GM12878 (cell line): ENCODE data around the gene GPR155. TPM values are rescaled to one million over a fixed set of nuclear protein-coding genes. Genes with fewer than 3 reads are reported as not detected.

Experiments
- ATAC-seq: fragments of 200-7000 bp; cut with Tn5 transposase; 3 replicates; pipeline ENCODE4 v1.9.1; 2020; ENCODE audit warnings: mild to moderate bottlenecking, moderate library complexity
- BruUV-seq: library from RNA; stranded (reverse); fragments of 400-500 nt; replicated peaks from 2 replicates; lab custom pipeline; 2021; lab: Mats Ljungman, UMichigan
- CTCF ChIA-PET: fragments of 300-600 bp; sonication (Branson Sonifier 250); formaldehyde crosslinking; extraction: SDS; loops from one replicate; lab custom pipeline; 2021; ENCODE audit warnings: inconsistent platforms; lab: Yijun Ruan, JAX
- POLR2A ChIA-PET: fragments of 350-600 bp; formaldehyde crosslinking; extraction: SDS; loops from one replicate; lab custom pipeline; 2021; ENCODE audit warnings: inconsistent platforms; lab: Charles Lee
- RAD21 ChIA-PET: fragments of 300-600 bp; sonication (Branson Sonifier 250); formaldehyde crosslinking; loops from one replicate; lab custom pipeline; 2023; ENCODE audit warnings: antibody characterized with exemption; ENCODE audit not compliant: unreplicated experiment; lab: Charles Lee
- SMC1A ChIA-PET: fragments of 300-600 bp; sonication (Branson Sonifier 250); formaldehyde crosslinking; loops from one replicate; lab custom pipeline; 2023; ENCODE audit not compliant: unreplicated experiment, uncharacterized antibody; lab: Charles Lee
- DNase-seq: peaks from one replicate; pipeline ENCODE4 v3.0.0-alpha.2; 2011; ENCODE audit warnings: low read depth, low spot score
- FAIRE-seq: peaks from 3 replicates; lab custom pipeline; 2011; peaks lifted over from hg19 to GRCh38; lab: Jason Lieb, UNC
- H2AFZ ChIP-seq: 2 replicates; pipeline ENCODE4 v1.6.0; 2011; ENCODE audit warnings: low read depth, low read length, control low read depth; ENCODE audit not compliant: control insufficient read depth
- H3K27ac ChIP-seq: 2 replicates; pipeline ENCODE4 v1.5.1; 2011; ENCODE audit warnings: control low read depth; ENCODE audit not compliant: control insufficient read depth, insufficient read depth
- H3K27me3 ChIP-seq, 2 experiments: replicated peaks in 1 of 2; 2 replicates each; pipeline versions ENCODE4 v1.6.0 to v1.6.1; 2011; ENCODE audit warnings: low read length in 1 of 2; ENCODE audit not compliant: control insufficient read depth in 2 of 2, insufficient read depth in 2 of 2
- H3K36me3 ChIP-seq, 2 experiments: 2 replicates each; pipeline ENCODE4 v1.5.1; 2011; ENCODE audit warnings: low read length in 1 of 2; ENCODE audit not compliant: control insufficient read depth in 2 of 2, insufficient read depth in 2 of 2
- H3K4me1 ChIP-seq: 2 replicates; pipeline ENCODE4 v1.6.1; 2011; ENCODE audit warnings: mild to moderate bottlenecking, low read length, moderate library complexity, mixed read lengths; ENCODE audit not compliant: control insufficient read depth, insufficient read depth
- H3K4me2 ChIP-seq: 2 replicates; pipeline ENCODE4 v1.6.0; 2011; ENCODE audit warnings: control low read depth; ENCODE audit not compliant: control insufficient read depth, insufficient read depth
- H3K4me3 ChIP-seq: fragments of 200-600 bp; sonication (generic); 2 replicates; pipeline ENCODE4 v1.5.1; 2016
- H3K79me2 ChIP-seq: 2 replicates; pipeline ENCODE4 v1.6.0; 2011; ENCODE audit warnings: low read length; ENCODE audit not compliant: control insufficient read depth, insufficient read depth
- H3K9ac ChIP-seq: 2 replicates; pipeline ENCODE4 v1.8.0; 2011; ENCODE audit warnings: low read length, control low read depth, mixed read lengths; ENCODE audit not compliant: control insufficient read depth, insufficient read depth
- H3K9me3 ChIP-seq: replicated peaks from 3 replicates; pipeline ENCODE4 v1.5.1; 2011; ENCODE audit warnings: mild to moderate bottlenecking, low read length; ENCODE audit not compliant: control insufficient read depth, insufficient read depth
- H4K20me1 ChIP-seq: 2 replicates; pipeline ENCODE4 v1.6.0; 2011; ENCODE audit not compliant: control insufficient read depth, insufficient read depth
- CREM ChIP-seq: IDR thresholded peaks from 2 replicates; pipeline ENCODE4 v1.6.1; 2014; ENCODE audit warnings: antibody characterized with exemption, low read depth
- MEF2A ChIP-seq: IDR thresholded peaks from 2 replicates; pipeline ENCODE4 v1.6.1; 2011; ENCODE audit warnings: low read depth, mild to moderate bottlenecking, low read length, moderate library complexity; ENCODE audit not compliant: insufficient read depth
- WGBS: methylation state at CpG from one replicate; pipeline ENCODE4 v1.1.6; 2016; ENCODE audit warnings: low lambda C conversion rate; ENCODE audit not compliant: insufficient replicate concordance, insufficient coverage; ENCODE audit errors: missing lambda C conversion rate; 5-methylcytosine and 5-hydroxymethylcytosine counted together
- in situ Hi-C: fragments of 300-500 bp; cut with MboI; formaldehyde crosslinking; loops from 9 replicates; pipeline ENCODE4 v1.14.3; 2018; ENCODE audit warnings: mixed read lengths
- intact Hi-C: fragments of 100-400 bp; cut with micrococcal nuclease; formaldehyde crosslinking; loops from one replicate; pipeline ENCODE4 v1.14.2; 2022; ENCODE audit not compliant: unreplicated experiment
- polyA plus RNA-seq, 11 experiments: library from polyadenylated mRNA; depleted of rRNA in 4 of 11; unstranded in 6 of 11; stranded (reverse) in 5 of 11; fragments of >200 nt; fragmentation: Nextera tagmentation in 4 of 11; fragmentation: Illumina TruSeq in 1 of 11; extraction: Ambion mirVana in 4 of 11; extraction: Trizol in 1 of 11; gene quantifications; 1 replicate in 1 of 11; 2 replicates in 10 of 11; pipeline versions ENCODE4 v1.2.1 to v1.2.3, GENCODE V29; 2011 to 2016; ENCODE audit warnings: inconsistent platforms in 2 of 11, missing spikeins in 2 of 11, low read depth in 1 of 11
- total RNA-seq, 4 experiments: library from RNA; depleted of rRNA in 3 of 4; stranded (reverse); fragments of >200 nt in 3 of 4; fragmentation: Illumina TruSeq in 1 of 4; extraction: Trizol in 1 of 4; gene quantifications; 2 replicates each; pipeline versions ENCODE4 v1.2.1 to v1.2.3, GENCODE V29; 2013 to 2021

Gene GPR155
- total and polyA plus RNA-seq, 10 of the 15 experiments (the other 5 are each of a cell fraction or from before 2014, with no cell fraction given) = 0.53 to 3.0 (median 1.5) TPM

DNA sequence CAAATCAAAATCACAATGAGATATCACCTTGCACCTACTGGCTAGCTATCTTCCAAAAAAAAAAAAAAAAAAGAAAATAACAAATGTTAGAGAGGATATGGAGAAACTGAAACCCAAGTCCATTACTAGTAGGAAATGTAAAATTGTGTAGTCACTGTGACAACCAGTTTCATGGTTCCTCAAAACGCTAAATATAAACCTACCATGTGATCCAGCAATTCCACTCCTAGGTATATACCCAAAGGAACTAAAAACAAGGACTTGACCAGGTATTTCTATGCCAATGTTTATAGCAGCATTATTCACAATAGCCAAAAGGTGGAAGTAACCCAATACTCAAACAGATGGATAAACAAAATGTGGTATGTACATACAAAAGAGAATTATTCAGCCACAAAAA, 103.0 kb downstream of the GPR155 start:
- ATAC-seq (peak; percentile 49; the same call in 2 of the 3 replicates), DNase-seq (no peak), FAIRE-seq (peak; percentile 70)
- Histone ChIP-seq H3K27me3 (no peaks in the 10 kb centered on the region), H3K4me3 (no peak overlapping the region), H3K27ac (no peak overlapping the region), H4K20me1 (no peaks in the 10 kb centered on the region), H3K9ac (no peak overlapping the region), H3K79me2 (no peaks in the 10 kb centered on the region; the same call in 1 of the 2 replicates), H2AFZ (no peak overlapping the region), H3K36me3 (peaks cover 0 to 5% of the 10 kb centered on the region in 2 experiments; a peak in 1 of 4 replicates), H3K9me3 (peaks cover 6% of the 10 kb centered on the region; the same call in 2 of the 3 replicates), H3K4me1 (peaks cover 5% of the 10 kb centered on the region), H3K4me2 (no peak overlapping the region)
- intact Hi-C loops = no loop called here
- no TSS peak for BruUV-seq
- 63% methylated on average over 1 of the region's 1 CpG for WGBS
- CTCF ChIA-PET = no interaction called here
- SMC1A ChIA-PET = no interaction called here
- POLR2A ChIA-PET = interaction anchor here (0.6 to 2.0 kb wide), 3 partner anchors 9 to 752 kb away, joined by 3 to 9 read pairs (median 3); no protein-coding TSS in a partner anchor
- no peak for TF ChIP-seq CREM
- 0 out of 2 replicates have a peak, but pooled peaks have one; percentile 45 for TF ChIP-seq MEF2A
- RAD21 ChIA-PET = no interaction called here
- in situ Hi-C loops = no loop called here

Other genes starting within 250 kb of the GPR155 start
- 107 and 132 TPM in 2 replicates for gene OLA1, start 238.5 kb downstream of the GPR155 start, total RNA-seq (2014; rRNA removed)
- gene OLA1, start 238.5 kb downstream of the GPR155 start, total RNA-seq (2014; rRNA removed; fragmentation: Illumina TruSeq; extraction: Trizol) = 147 and 154 TPM in 2 replicates
- gene OLA1, start 238.5 kb downstream of the GPR155 start, total RNA-seq (2021) = 123 and 124 TPM in 2 replicates
- gene OLA1, start 238.5 kb downstream of the GPR155 start, polyA plus RNA-seq (2011; rRNA removed) = 139 and 259 TPM in 2 replicates
- gene OLA1, start 238.5 kb downstream of the GPR155 start, polyA plus RNA-seq (2014; fragmentation: Illumina TruSeq; extraction: Trizol) = 210 and 243 TPM in 2 replicates
- 100 to 1,000 TPM; 131 to 141 TPM for gene OLA1, start 238.5 kb downstream of the GPR155 start, polyA plus RNA-seq (2014; fragmentation: Nextera tagmentation; extraction: Ambion mirVana)
- gene OLA1, start 238.5 kb downstream of the GPR155 start, polyA plus RNA-seq (2014; rRNA removed) = 144 and 146 TPM in 2 replicates
- 100 to 1,000 TPM; 218 to 238 TPM for gene OLA1, start 238.5 kb downstream of the GPR155 start, polyA plus RNA-seq (2016; fragmentation: Nextera tagmentation; extraction: Ambion mirVana)
- gene SP9, start 152.1 kb downstream of the GPR155 start, total RNA-seq (2014; rRNA removed) = not detected in 2 replicates
- gene SP9, start 152.1 kb downstream of the GPR155 start, total RNA-seq (2014; rRNA removed; fragmentation: Illumina TruSeq; extraction: Trizol) = not detected in 2 replicates
- gene SP9, start 152.1 kb downstream of the GPR155 start, total RNA-seq (2021) = not detected in 2 replicates
- not detected in 2 replicates for gene SP9, start 152.1 kb downstream of the GPR155 start, polyA plus RNA-seq (2011; rRNA removed)
- not detected in 2 replicates for gene SP9, start 152.1 kb downstream of the GPR155 start, polyA plus RNA-seq (2014; fragmentation: Illumina TruSeq; extraction: Trizol)
- not detected for gene SP9, start 152.1 kb downstream of the GPR155 start, polyA plus RNA-seq (2014; fragmentation: Nextera tagmentation; extraction: Ambion mirVana)
- not detected in 2 replicates for gene SP9, start 152.1 kb downstream of the GPR155 start, polyA plus RNA-seq (2014; rRNA removed)
- not detected for gene SP9, start 152.1 kb downstream of the GPR155 start, polyA plus RNA-seq (2016; fragmentation: Nextera tagmentation; extraction: Ambion mirVana)
- 10.2 and 14.7 TPM in 2 replicates for gene SCRN3, start 91.3 kb downstream of the GPR155 start, total RNA-seq (2014; rRNA removed)
- 14.6 and 15.7 TPM in 2 replicates for gene SCRN3, start 91.3 kb downstream of the GPR155 start, total RNA-seq (2014; rRNA removed; fragmentation: Illumina TruSeq; extraction: Trizol)
- gene SCRN3, start 91.3 kb downstream of the GPR155 start, total RNA-seq (2021) = 11.8 and 12.4 TPM in 2 replicates
- gene SCRN3, start 91.3 kb downstream of the GPR155 start, polyA plus RNA-seq (2011; rRNA removed) = 13.6 and 22.8 TPM in 2 replicates
- gene SCRN3, start 91.3 kb downstream of the GPR155 start, polyA plus RNA-seq (2014; fragmentation: Illumina TruSeq; extraction: Trizol) = 11.4 and 15.5 TPM in 2 replicates
- gene SCRN3, start 91.3 kb downstream of the GPR155 start, polyA plus RNA-seq (2014; fragmentation: Nextera tagmentation; extraction: Ambion mirVana) = 1 to 10 TPM; 5.7 to 8.1 TPM
- gene SCRN3, start 91.3 kb downstream of the GPR155 start, polyA plus RNA-seq (2014; rRNA removed) = 14.4 and 14.8 TPM in 2 replicates
- 10 to 100 TPM; 14.7 to 16.0 TPM for gene SCRN3, start 91.3 kb downstream of the GPR155 start, polyA plus RNA-seq (2016; fragmentation: Nextera tagmentation; extraction: Ambion mirVana)
- gene WIPF1, start 110.8 kb upstream of the GPR155 start, total RNA-seq (2014; rRNA removed) = 23.9 and 25.2 TPM in 2 replicates
- gene WIPF1, start 110.8 kb upstream of the GPR155 start, total RNA-seq (2014; rRNA removed; fragmentation: Illumina TruSeq; extraction: Trizol) = 52.1 and 57.1 TPM in 2 replicates
- 135 and 141 TPM in 2 replicates for gene WIPF1, start 110.8 kb upstream of the GPR155 start, total RNA-seq (2021)
- 96.8 and 110 TPM in 2 replicates for gene WIPF1, start 110.8 kb upstream of the GPR155 start, polyA plus RNA-seq (2011; rRNA removed)
- gene WIPF1, start 110.8 kb upstream of the GPR155 start, polyA plus RNA-seq (2014; fragmentation: Illumina TruSeq; extraction: Trizol) = 185 and 188 TPM in 2 replicates
- gene WIPF1, start 110.8 kb upstream of the GPR155 start, polyA plus RNA-seq (2014; fragmentation: Nextera tagmentation; extraction: Ambion mirVana) = 10 to 100 TPM; 23.1 to 28.6 TPM
- gene WIPF1, start 110.8 kb upstream of the GPR155 start, polyA plus RNA-seq (2014; rRNA removed) = 66.7 and 68.8 TPM in 2 replicates
- 10 to 100 TPM; 71.2 to 77.5 TPM for gene WIPF1, start 110.8 kb upstream of the GPR155 start, polyA plus RNA-seq (2016; fragmentation: Nextera tagmentation; extraction: Ambion mirVana)